Measurements from ENCODE around the gene GPRC5B. TPM values are rescaled to one million over a fixed set of nuclear protein-coding genes. Genes with fewer than 3 reads are reported as not detected.

Gene GPRC5B
- total and polyA plus RNA-seq, 2 of the 8 experiments (the other 6 are each of a cell fraction or from before 2014, with no cell fraction given) = 106 to 160 TPM

DNA sequence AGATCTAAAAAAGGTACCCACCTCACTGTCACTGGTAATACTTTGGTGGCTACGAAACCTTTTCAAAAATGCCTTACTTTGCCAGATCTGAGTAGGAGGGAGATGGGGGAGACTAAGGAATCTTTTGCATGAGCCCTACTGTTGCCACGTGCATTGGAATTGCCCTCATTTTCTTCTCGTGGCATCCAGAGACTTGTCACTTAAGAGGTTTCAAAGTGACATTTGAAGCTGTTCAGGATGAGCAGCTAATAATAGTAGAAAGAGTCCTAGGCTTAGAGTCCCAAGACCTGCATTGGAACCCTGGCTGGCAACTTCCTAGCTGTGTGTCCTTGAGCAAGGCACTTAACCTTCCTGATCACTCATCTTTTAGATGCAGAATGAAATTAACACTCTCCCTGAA lies 43.5 kb downstream of the GPRC5B start:
- no peak overlapping the region for H3K4ac ChIP-seq (replicated peaks; ENCODE audit: insufficient read length, low read depth, low read length)
- no peak overlapping the region for H3K27ac ChIP-seq (ENCODE audit: low read depth, low read length)
- no peak overlapping the region for H2AK5ac ChIP-seq (ENCODE audit: low read depth, low read length)
- no peaks in the 10 kb centered on the region for H3K27me3 ChIP-seq (replicated peaks in 1 of 4; ENCODE audit: control insufficient read depth in 3 of 4, extremely low read depth in 1 of 4, insufficient read depth in 3 of 4, low read length in 3 of 4)
- H4K20me1 ChIP-seq (replicated peaks in 1 of 2; ENCODE audit: control insufficient read depth in 1 of 2, insufficient read depth in 2 of 2, low read length in 2 of 2) = no peaks in the 10 kb centered on the region
- H4K91ac ChIP-seq (replicated peaks; ENCODE audit: insufficient read length, low read length) = no peak overlapping the region
- no peak overlapping the region for H3K14ac ChIP-seq (ENCODE audit: insufficient read length)
- no peak overlapping the region for H3K4me3 ChIP-seq (ENCODE audit: extremely low read depth in 1 of 4, insufficient read depth in 2 of 4, low read depth in 3 of 4, low read length in 4 of 4)
- H2BK120ac ChIP-seq (replicated peaks; ENCODE audit: low read depth, low read length) = no peak overlapping the region
- H2BK20ac ChIP-seq (ENCODE audit: low read length) = no peak overlapping the region
- H3K23ac ChIP-seq (ENCODE audit: insufficient read length) = no peak overlapping the region
- H2AFZ ChIP-seq (ENCODE audit: low read length) = no peak overlapping the region
- no peak overlapping the region for H3K18ac ChIP-seq (ENCODE audit: extremely low read depth, low read length)
- H3K23me2 ChIP-seq (ENCODE audit: low read depth, low read length) = peaks cover 2% of the 10 kb centered on the region; the same call in 1 of the 2 replicates
- H3K9me3 ChIP-seq (ENCODE audit: insufficient read depth in 2 of 2, low read depth in 1 of 2, low read length in 1 of 2) = no peaks in the 10 kb centered on the region
- ChIA-PET POLR2A (ENCODE audit: partially characterized antibody) (interaction anchor here (0.5 to 0.9 kb wide), 2 partner anchors 14 to 530 kb away, joined by 3 to 7 read pairs; no protein-coding TSS in a partner anchor), CTCF (ENCODE audit: partially characterized antibody) (interaction anchor here (0.6 to 1.2 kb wide), 3 partner anchors 22 to 240 kb away, joined by 3 read pairs; no protein-coding TSS in a partner anchor)
- H3K9ac ChIP-seq (replicated peaks in 1 of 4; ENCODE audit: extremely low read depth in 1 of 4, low read depth in 3 of 4, low read length in 3 of 4) = no peak overlapping the region
- DNase-seq (ENCODE audit: low read depth in 1 of 2, low spot score in 2 of 2) (no peak), FAIRE-seq (no peak)
- TF ChIP-seq TEAD4 (IDR thresholded peaks at IDR 0.05; ENCODE audit: low read depth, low read length) = no peak
- no peak for TF ChIP-seq NRF1 (IDR thresholded peaks at IDR 0.05; ENCODE audit: low read depth, low read length)
- TF ChIP-seq KDM5A (IDR thresholded peaks at IDR 0.05; ENCODE audit: low read length) = no peak
- no peak for TF ChIP-seq SIRT6 (IDR thresholded peaks at IDR 0.05; ENCODE audit: low read length)
- TF ChIP-seq KDM1A (IDR thresholded peaks at IDR 0.05; ENCODE audit: borderline replicate concordance, low read length) = no peak
- no peak overlapping the region for H4K5ac ChIP-seq (ENCODE audit: insufficient read length, low read depth, low read length)
- H3K56ac ChIP-seq (replicated peaks; ENCODE audit: insufficient read length, low read depth, low read length) = no peak overlapping the region
- no peak overlapping the region for H2BK12ac ChIP-seq (ENCODE audit: low read depth, low read length)
- H3K79me1 ChIP-seq (ENCODE audit: low read depth, low read length) = no peaks in the 10 kb centered on the region
- peaks cover 0 to 13% (median 6%) of the 10 kb centered on the region in 4 experiments; a peak in 6 of 7 replicates for H3K4me1 ChIP-seq (replicated peaks in 1 of 4; ENCODE audit: control insufficient read depth in 3 of 4, insufficient read depth in 4 of 4, low read length in 3 of 4)
- WGBS, 2 experiments (ENCODE audit: extremely low coverage in 1 of 2, insufficient coverage in 1 of 2, insufficient read length in 1 of 2, insufficient replicate concordance in 2 of 2, low coverage in 1 of 2, low lambda C conversion rate in 2 of 2, missing lambda C conversion rate in 1 of 2) = 90% methylated on average over 3 of the region's 3 CpGs; no CpG with 5 or more reads in 1 of the 2 experiments
- H2BK5ac ChIP-seq (ENCODE audit: low read depth, low read length) = no peak overlapping the region
- H3K36me3 ChIP-seq (ENCODE audit: control insufficient read depth in 2 of 4, insufficient read depth in 4 of 4, low read length in 3 of 4) = no peaks in the 10 kb centered on the region
- no peak overlapping the region for H2BK15ac ChIP-seq (ENCODE audit: low read length)
- H4K8ac ChIP-seq (ENCODE audit: extremely low read depth, insufficient read depth, low read length) = no peak overlapping the region
- no peaks in the 10 kb centered on the region for H3K79me2 ChIP-seq (ENCODE audit: control insufficient read depth in 1 of 2, insufficient read depth in 2 of 2, low read length in 2 of 2)
- no peak overlapping the region for H3K4me2 ChIP-seq (ENCODE audit: insufficient read depth in 1 of 2, low read depth in 2 of 2, low read length in 2 of 2)
